SK-N-SH treated with all-trans-retinoic acid at 6 μM for 48 hours (cell line): ENCODE results near the gene TSSK6.

Source experiments
- ATAC-seq: fragments of 200-7000 bp; cut with Tn5 transposase; 3 replicates; pipeline ENCODE4 v1.9.1; 2020; ENCODE audit warnings: mild to moderate bottlenecking, moderate library complexity
- ARNTL ChIP-seq: fragments of 450-650 bp; formaldehyde crosslinking; IDR thresholded peaks from 2 replicates; pipeline ENCODE4 v1.5.0; 2020; ENCODE audit warnings: low read depth, mild to moderate bottlenecking, moderate library complexity, borderline replicate concordance
- BACH2 ChIP-seq: fragments of 250-450 bp; sonication (Bioruptor Pico); IDR thresholded peaks from 2 replicates; pipeline ENCODE4 v1.9.0; 2021; ENCODE audit warnings: mild to moderate bottlenecking, borderline replicate concordance
- CREB5 ChIP-seq: fragments of 250-450 bp; sonication (Bioruptor Pico); IDR thresholded peaks from 2 replicates; pipeline ENCODE4 v1.5.1; 2020; ENCODE audit warnings: low read depth, mild to moderate bottlenecking, moderate library complexity
- CSRNP3 ChIP-seq: fragments of 250-450 bp; sonication (Bioruptor Pico); IDR thresholded peaks from 2 replicates; pipeline ENCODE4 v1.5.1; 2021; ENCODE audit warnings: mild to moderate bottlenecking, moderate library complexity
- ESRRG ChIP-seq: fragments of 250-450 bp; sonication (Bioruptor Pico); IDR thresholded peaks from 2 replicates; pipeline ENCODE4 v1.6.1; 2021; ENCODE audit warnings: mild to moderate bottlenecking
- GLIS3 ChIP-seq: fragments of 250-450 bp; sonication (Bioruptor Pico); IDR thresholded peaks from 2 replicates; pipeline ENCODE4 v1.5.0; 2020; ENCODE audit warnings: mild to moderate bottlenecking, moderate library complexity
- ISL1 ChIP-seq: fragments of 250-450 bp; sonication (Bioruptor Pico); IDR thresholded peaks from 2 replicates; pipeline ENCODE4 v2.1.2; 2022; ENCODE audit warnings: mild to moderate bottlenecking, moderate library complexity
- OSR1 ChIP-seq: fragments of 250-450 bp; sonication (Bioruptor Pico); IDR thresholded peaks from 2 replicates; pipeline ENCODE4 v1.8.0; 2022; ENCODE audit warnings: moderate library complexity, mild to moderate bottlenecking, inconsistent platforms
- PATZ1 ChIP-seq: fragments of 250-450 bp; sonication (Bioruptor Pico); IDR thresholded peaks from 2 replicates; pipeline ENCODE4 v1.8.0; 2020; ENCODE audit warnings: mild to moderate bottlenecking, moderate library complexity, borderline replicate concordance
- POU6F1 ChIP-seq: fragments of 250-450 bp; sonication (Bioruptor Pico); IDR thresholded peaks from 2 replicates; pipeline ENCODE4 v1.8.0; 2021; ENCODE audit warnings: low read depth, mild to moderate bottlenecking, moderate library complexity, borderline replicate concordance
- PPARA ChIP-seq: fragments of 250-450 bp; sonication (Bioruptor Pico); IDR thresholded peaks from 2 replicates; pipeline ENCODE4 v1.5.0; 2020; ENCODE audit warnings: mild to moderate bottlenecking, borderline replicate concordance
- SNAI2 ChIP-seq: fragments of 250-450 bp; sonication (Bioruptor Pico); IDR thresholded peaks from 2 replicates; pipeline ENCODE4 v1.5.0; 2020; ENCODE audit warnings: mild to moderate bottlenecking, moderate library complexity
- TCF4 ChIP-seq: fragments of 250-450 bp; sonication (Bioruptor Pico); IDR thresholded peaks from 2 replicates; pipeline ENCODE4 v1.8.0; 2021; ENCODE audit warnings: mild to moderate bottlenecking, moderate library complexity, borderline replicate concordance
- TOX ChIP-seq: fragments of 250-450 bp; sonication (Bioruptor Pico); IDR thresholded peaks from 2 replicates; pipeline ENCODE4 v1.8.0; 2021; ENCODE audit warnings: mild to moderate bottlenecking, moderate library complexity, borderline replicate concordance
- TSHZ2 ChIP-seq: fragments of 250-450 bp; sonication (Bioruptor Pico); IDR thresholded peaks from 2 replicates; pipeline ENCODE4 v1.5.0; 2020; ENCODE audit warnings: mild to moderate bottlenecking, moderate library complexity
- ZC3H10 ChIP-seq: fragments of 250-450 bp; sonication (Bioruptor Pico); IDR thresholded peaks from 2 replicates; pipeline ENCODE4 v1.5.1; 2021; ENCODE audit warnings: mild to moderate bottlenecking, moderate library complexity
- ZFP3 ChIP-seq: fragments of 250-450 bp; sonication (Bioruptor Pico); IDR thresholded peaks from 2 replicates; pipeline ENCODE4 v1.5.0; 2020; ENCODE audit warnings: mild to moderate bottlenecking, moderate library complexity
- ZFP30 ChIP-seq: fragments of 450-650 bp; formaldehyde crosslinking; IDR thresholded peaks from 2 replicates; pipeline ENCODE4 v1.5.0; 2022; ENCODE audit warnings: mild to moderate bottlenecking, moderate library complexity
- ZNF565 ChIP-seq: fragments of 450-650 bp; formaldehyde crosslinking; conservative IDR thresholded peaks from 2 replicates; pipeline ENCODE4 v1.5.0; 2020; ENCODE audit warnings: low read depth, mild to moderate bottlenecking, moderate library complexity
- ZNF70 ChIP-seq: fragments of 450-650 bp; formaldehyde crosslinking; IDR thresholded peaks from 2 replicates; pipeline ENCODE4 v1.5.0; 2020; ENCODE audit warnings: mild to moderate bottlenecking, moderate library complexity
- ZNF8 ChIP-seq: fragments of 450-650 bp; formaldehyde crosslinking; IDR thresholded peaks from 2 replicates; pipeline ENCODE4 v1.5.0; 2020; ENCODE audit warnings: mild to moderate bottlenecking, moderate library complexity

The TSSK6 gene

GRCh38 chr19:19504754-19505668 lies 10.3 kb downstream of the TSSK6 start (continued):
- TF ChIP-seq ZFP3 (CRISPR knock-in tag): no peak

GRCh38 chr19:19502808-19503602 lies 12.3 kb downstream of the TSSK6 start:
- TF ChIP-seq PPARA (no peak), ISL1 (CRISPR knock-in tag) (no peak), ZC3H10 (CRISPR knock-in tag) (no peak), ZFP30 (CRISPR knock-in tag) (no peak), GLIS3 (CRISPR knock-in tag) (no peak), TOX (no peak), ZFP3 (CRISPR knock-in tag) (no peak), ZNF70 (CRISPR knock-in tag) (no peak), ESRRG (no peak), ZNF565 (no peak), ARNTL (CRISPR knock-in tag) (no peak), CREB5 (CRISPR knock-in tag) (no peak), OSR1 (CRISPR knock-in tag) (no peak), PATZ1 (no peak), TCF4 (CRISPR knock-in tag) (no peak), SNAI2 (no peak), ZNF8 (CRISPR knock-in tag) (no peak), TSHZ2 (no peak), POU6F1 (CRISPR knock-in tag) (no peak)
- no peak for ATAC-seq

- TF ChIP-seq ARNTL (CRISPR knock-in tag) (no peak), TOX (no peak), GLIS3 (CRISPR knock-in tag) (no peak), ZNF565 (no peak), ESRRG (no peak)
- TF ChIP-seq, all 23 proteins: peak for 0
- no peak for ATAC-seq
Measured at GRCh38 chr19:19502281-19502680, 13.1 kb downstream of the TSSK6 start.

- ATAC-seq: no peak
- TF ChIP-seq PATZ1 (no peak), PPARA (no peak), OSR1 (CRISPR knock-in tag) (no peak), ARNTL (CRISPR knock-in tag) (no peak), SNAI2 (no peak), ISL1 (CRISPR knock-in tag) (no peak), BACH2 (no peak), ZNF70 (CRISPR knock-in tag) (no peak), ZC3H10 (CRISPR knock-in tag) (no peak), CSRNP3 (CRISPR knock-in tag) (no peak), ESRRG (no peak), POU6F1 (CRISPR knock-in tag) (no peak), ZNF8 (CRISPR knock-in tag) (no peak)
Measured at GRCh38 chr19:19501798-19502197, 13.6 kb downstream of the TSSK6 start.
